GM12878 (cell line): ENCODE data around the gene SPC24.

Source experiments
- HDGF ChIP-seq: fragments of 450-650 bp; IDR thresholded peaks from 2 replicates; pipeline ENCODE4 v1.6.1; 2016; ENCODE audit warnings: antibody characterized with exemption
- NRF1 ChIP-seq: conservative IDR thresholded peaks from 2 replicates; pipeline ENCODE4 v1.6.1; 2011; ENCODE audit warnings: mild to moderate bottlenecking, low read depth, low read length, improper control_type of control experiment

DNA sequence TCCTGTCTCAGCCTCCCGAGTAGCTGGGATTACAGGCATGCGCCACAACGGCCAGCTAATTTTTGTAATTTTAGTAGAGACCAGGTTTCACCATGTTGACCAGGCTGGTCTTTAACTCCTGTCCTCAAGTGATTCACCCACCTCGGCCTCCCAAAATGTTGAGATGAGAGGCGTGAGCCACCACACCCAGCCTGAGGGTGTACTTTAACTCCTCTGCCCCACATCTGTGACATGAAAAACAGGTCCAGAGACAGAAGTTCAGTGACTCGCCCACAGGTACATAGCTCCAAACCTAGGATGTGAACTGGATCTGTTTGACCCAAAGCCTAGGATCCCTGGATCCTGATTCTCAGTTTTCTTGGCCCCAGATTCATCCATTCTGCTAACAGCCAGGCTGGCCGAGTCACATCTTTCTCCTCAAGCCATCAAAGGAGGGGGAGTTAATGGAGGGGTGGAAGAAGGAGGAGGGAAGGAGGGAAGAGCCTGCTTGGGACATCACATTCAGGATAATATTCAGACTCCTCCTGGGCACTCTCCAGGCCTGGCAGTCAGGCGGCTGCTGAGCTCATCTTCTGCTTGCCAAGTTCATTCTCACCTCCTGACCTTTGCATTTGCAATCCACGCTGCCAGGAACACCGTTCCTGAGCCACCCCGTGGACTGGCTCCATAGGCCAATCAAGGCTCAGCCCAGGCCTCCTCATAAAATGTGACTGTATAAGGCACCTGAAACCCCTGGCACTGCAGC, 3.1 kb downstream of the SPC24 start:
- TF ChIP-seq NRF1 (no peak), HDGF (no peak)
